ENCODE data around the gene DDX19B. TPM values are rescaled to one million over a fixed set of nuclear protein-coding genes. Genes with fewer than 3 reads are reported as not detected.

Gene DDX19B
- total and polyA plus RNA-seq, 2 donors (not counting 3 experiments of a cell fraction or from before 2014, with no cell fraction given) = 28.1 to 34.3 TPM

GRCh38 chr16:70250748-70251628 is 48.0 kb upstream of the DDX19B start:
- FAIRE-seq = no peak
- BruUV-seq (replicated peaks) = no TSS peak
- ChIA-PET CTCF (interaction anchor here (0.6 to 1.9 kb wide), 12 partner anchors 9 to 91 kb away, joined by 3 to 12 read pairs (median 5); partner anchors contain the start of gene AARS1), POLR2A (interaction anchor here (0.6 kb wide), 1 partner anchor 11 kb away, joined by 4 read pairs; no protein-coding TSS in a partner anchor)
- dilution Hi-C loops (cut with MboI; ENCODE audit: extremely low pct_ligation_motif_present, low sequenced_read_pairs) (no loop called here), intact Hi-C loops (cut with micrococcal nuclease) (no loop called here)
- Histone ChIP-seq H3K79me2 (ENCODE audit: control insufficient read depth, insufficient read depth, low read length) (peaks cover 26% of the 10 kb centered on the region), H3K9me3 (replicated peaks; ENCODE audit: control insufficient read depth, insufficient read depth, low read length) (no peaks in the 10 kb centered on the region), H3K4me1 (ENCODE audit: control insufficient read depth, extremely low read depth, insufficient read depth, low read length) (peaks cover 3% of the 10 kb centered on the region), H3K27me3 (ENCODE audit: control insufficient read depth in 2 of 2, insufficient read depth in 2 of 2, low read length in 2 of 2) (no peaks in the 10 kb centered on the region), H2AFZ (ENCODE audit: low read depth, low read length) (no peak overlapping the region), H3K4me2 (ENCODE audit: insufficient read depth, low read length) (peak overlapping the region; percentile 86), H3K9me1 (replicated peaks; ENCODE audit: control insufficient read depth, extremely low read depth, insufficient read depth, low read length) (no peaks in the 10 kb centered on the region), H4K20me1 (replicated peaks; ENCODE audit: control insufficient read depth, extremely low read depth, insufficient read depth, low read length) (no peaks in the 10 kb centered on the region), H3K27ac (ENCODE audit: insufficient read depth, low read depth, low read length) (no peak overlapping the region), H3K4me3 (replicated peaks in 1 of 3; ENCODE audit: insufficient read depth in 1 of 3, low read depth in 1 of 3, low read length in 3 of 3) (peak overlapping the region; percentile 64 to 67 (median 66)), H3K9ac (replicated peaks; ENCODE audit: extremely low read depth, insufficient read depth, low read length) (peak overlapping the region; percentile 52), H3K36me3 (ENCODE audit: control insufficient read depth in 2 of 2, extremely low read depth in 1 of 2, insufficient read depth in 2 of 2, low read length in 2 of 2) (peaks cover 8 to 34% of the 10 kb centered on the region in 2 experiments)
- TF ChIP-seq, protein P1, sequence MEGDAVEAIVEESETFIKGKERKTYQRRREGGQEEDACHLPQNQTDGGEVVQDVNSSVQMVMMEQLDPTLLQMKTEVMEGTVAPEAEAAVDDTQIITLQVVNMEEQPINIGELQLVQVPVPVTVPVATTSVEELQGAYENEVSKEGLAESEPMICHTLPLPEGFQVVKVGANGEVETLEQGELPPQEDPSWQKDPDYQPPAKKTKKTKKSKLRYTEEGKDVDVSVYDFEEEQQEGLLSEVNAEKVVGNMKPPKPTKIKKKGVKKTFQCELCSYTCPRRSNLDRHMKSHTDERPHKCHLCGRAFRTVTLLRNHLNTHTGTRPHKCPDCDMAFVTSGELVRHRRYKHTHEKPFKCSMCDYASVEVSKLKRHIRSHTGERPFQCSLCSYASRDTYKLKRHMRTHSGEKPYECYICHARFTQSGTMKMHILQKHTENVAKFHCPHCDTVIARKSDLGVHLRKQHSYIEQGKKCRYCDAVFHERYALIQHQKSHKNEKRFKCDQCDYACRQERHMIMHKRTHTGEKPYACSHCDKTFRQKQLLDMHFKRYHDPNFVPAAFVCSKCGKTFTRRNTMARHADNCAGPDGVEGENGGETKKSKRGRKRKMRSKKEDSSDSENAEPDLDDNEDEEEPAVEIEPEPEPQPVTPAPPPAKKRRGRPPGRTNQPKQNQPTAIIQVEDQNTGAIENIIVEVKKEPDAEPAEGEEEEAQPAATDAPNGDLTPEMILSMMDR (IDR thresholded peaks at IDR 0.05; ENCODE audit: extremely low read depth in 1 of 2, insufficient read depth in 1 of 2, low read depth in 1 of 2, low read length in 2 of 2) = peak in 1 of 2 donors; percentile 27
- TF ChIP-seq POLR2AphosphoS5 (IDR thresholded peaks at IDR 0.05; ENCODE audit: insufficient read depth, low read depth, low read length) = no peak
- DNase-seq (ENCODE audit: low read depth, low spot score) = peak; percentile 72

All from endothelial cell of umbilical vein (primary cell).